ENCODE measurements around the gene CRADD.

GRCh38 chr12:93802293-93802692 is 125.1 kb downstream of the CRADD start:
- TF ChIP-seq POLR2AphosphoS5 (IDR thresholded peaks at IDR 0.05) (no peak), EP300 (IDR thresholded peaks at IDR 0.05) (no peak), CTCF (IDR thresholded peaks at IDR 0.05) (no peak)
